Dendritic cell treated with granulocyte-macrophage colony-stimulating factor and Interleukin-4, amounts not matched to agents 40 ng/mL and 50 ng/mL, for 4 days (primary cell): ENCODE data around the gene RABAC1.

ENCODE experiments used
- H3K27ac Mint-ChIP-seq: one replicate; pipeline ENCODE4 v1.8.0; 2022; ENCODE audit warnings: mild to moderate bottlenecking, mixed read lengths
- H3K27me3 Mint-ChIP-seq: one replicate; pipeline ENCODE4 v1.8.0; 2022; ENCODE audit warnings: mild to moderate bottlenecking, mixed read lengths
- H3K36me3 Mint-ChIP-seq: one replicate; pipeline ENCODE4 v1.8.0; 2022; ENCODE audit warnings: low read depth, mixed read lengths
- H3K4me1 Mint-ChIP-seq: one replicate; pipeline ENCODE4 v1.8.0; 2022; ENCODE audit warnings: low read depth, mixed read lengths
- H3K4me3 Mint-ChIP-seq: one replicate; pipeline ENCODE4 v1.8.0; 2022; ENCODE audit warnings: mild to moderate bottlenecking, moderate library complexity, mixed read lengths
- H3K9me3 Mint-ChIP-seq: one replicate; pipeline ENCODE4 v1.8.0; 2022; ENCODE audit warnings: mixed read lengths
- intact Hi-C: fragments of 100-400 bp; cut with micrococcal nuclease; formaldehyde crosslinking; loops from one replicate; pipeline ENCODE4 v1.15.0; 2022

The RABAC1 gene

DNA sequence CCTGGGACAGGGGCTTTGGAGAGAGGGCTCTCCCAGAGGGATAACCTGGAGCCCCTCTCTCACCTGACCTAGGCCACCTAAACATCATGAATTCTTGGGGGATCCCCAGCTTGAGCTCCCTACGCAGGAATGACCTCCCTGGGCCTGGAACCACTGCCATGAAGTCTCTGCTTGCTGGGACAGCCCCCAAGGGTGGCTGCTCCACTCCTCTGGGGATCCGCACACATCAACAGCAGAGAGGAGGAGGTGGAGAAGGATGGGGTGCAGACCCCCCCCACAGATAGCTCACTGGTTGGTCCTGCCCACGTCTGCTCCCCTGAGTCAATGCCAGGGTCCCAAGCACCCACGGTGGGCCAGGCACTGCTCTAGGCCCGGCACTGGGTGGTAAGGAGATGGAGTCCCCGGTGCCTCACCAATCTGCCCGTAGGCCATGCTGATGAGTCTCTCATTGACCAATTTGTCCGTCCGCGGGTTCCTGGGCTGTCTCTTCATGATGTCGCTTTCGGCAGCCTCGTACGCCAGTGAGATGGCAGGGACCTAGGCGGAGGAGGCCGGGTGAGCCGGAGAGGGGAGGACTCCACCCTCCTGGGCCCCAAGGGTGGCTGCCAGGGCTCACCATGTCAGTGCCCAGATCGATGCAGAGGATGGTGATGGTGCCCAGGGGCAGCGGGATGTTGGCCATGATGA is 10.8 kb upstream of the RABAC1 start:
- Mint-ChIP-seq H3K4me3 (no peak overlapping the region), H3K4me1 (peaks cover 20% of the 10 kb centered on the region), H3K27ac (no peak overlapping the region), H3K9me3 (no peaks in the 10 kb centered on the region), H3K27me3 (peaks cover 12% of the 10 kb centered on the region), H3K36me3 (no peaks in the 10 kb centered on the region)
- intact Hi-C loops, result no loop called here

DNA sequence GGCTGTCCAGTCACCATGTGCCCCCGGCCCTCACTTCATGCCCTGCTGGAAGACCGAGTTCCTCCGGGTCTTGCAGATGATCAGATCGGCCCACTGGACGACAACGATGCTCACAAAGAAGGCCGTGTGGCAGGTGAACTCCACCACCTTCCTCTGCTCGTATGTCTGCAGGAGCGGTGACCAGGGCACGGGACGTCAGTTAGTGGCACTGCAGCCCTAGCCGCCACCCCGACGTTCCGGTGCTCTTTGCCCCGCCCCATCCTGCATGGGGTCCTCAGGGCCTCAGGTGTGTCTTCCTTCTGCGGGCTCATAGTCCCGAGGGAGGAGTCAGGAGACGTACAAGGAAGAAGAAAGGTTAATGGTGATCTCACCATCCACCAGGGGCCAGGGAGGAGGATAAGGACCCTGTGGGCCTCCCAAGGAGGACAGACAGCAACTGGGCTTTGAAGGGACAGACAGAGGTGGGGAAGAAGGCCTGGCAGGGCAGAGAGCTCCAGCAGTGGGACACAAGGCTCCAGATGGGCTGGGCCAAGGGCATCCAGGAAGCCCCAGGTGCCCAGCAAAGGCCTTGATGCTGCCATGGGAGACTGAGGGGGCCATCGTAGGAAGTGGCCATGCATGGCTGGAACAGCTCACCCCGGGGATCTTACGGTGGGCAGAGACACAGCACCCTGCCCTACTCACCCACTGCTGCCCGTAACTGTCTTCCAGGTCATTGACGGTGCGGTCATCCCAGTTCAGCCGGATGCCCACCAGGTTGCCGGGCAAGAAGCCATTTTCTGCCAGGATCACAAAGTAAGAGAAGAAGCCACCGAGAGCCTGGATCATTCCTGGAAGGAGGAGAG is 9.9 kb upstream of the RABAC1 start:
- Mint-ChIP-seq H3K4me3 (no peak overlapping the region), H3K36me3 (no peaks in the 10 kb centered on the region), H3K9me3 (no peaks in the 10 kb centered on the region), H3K4me1 (peaks cover 20% of the 10 kb centered on the region), H3K27ac (no peak overlapping the region), H3K27me3 (peaks cover 12% of the 10 kb centered on the region)
- intact Hi-C loops, result no loop called here

DNA sequence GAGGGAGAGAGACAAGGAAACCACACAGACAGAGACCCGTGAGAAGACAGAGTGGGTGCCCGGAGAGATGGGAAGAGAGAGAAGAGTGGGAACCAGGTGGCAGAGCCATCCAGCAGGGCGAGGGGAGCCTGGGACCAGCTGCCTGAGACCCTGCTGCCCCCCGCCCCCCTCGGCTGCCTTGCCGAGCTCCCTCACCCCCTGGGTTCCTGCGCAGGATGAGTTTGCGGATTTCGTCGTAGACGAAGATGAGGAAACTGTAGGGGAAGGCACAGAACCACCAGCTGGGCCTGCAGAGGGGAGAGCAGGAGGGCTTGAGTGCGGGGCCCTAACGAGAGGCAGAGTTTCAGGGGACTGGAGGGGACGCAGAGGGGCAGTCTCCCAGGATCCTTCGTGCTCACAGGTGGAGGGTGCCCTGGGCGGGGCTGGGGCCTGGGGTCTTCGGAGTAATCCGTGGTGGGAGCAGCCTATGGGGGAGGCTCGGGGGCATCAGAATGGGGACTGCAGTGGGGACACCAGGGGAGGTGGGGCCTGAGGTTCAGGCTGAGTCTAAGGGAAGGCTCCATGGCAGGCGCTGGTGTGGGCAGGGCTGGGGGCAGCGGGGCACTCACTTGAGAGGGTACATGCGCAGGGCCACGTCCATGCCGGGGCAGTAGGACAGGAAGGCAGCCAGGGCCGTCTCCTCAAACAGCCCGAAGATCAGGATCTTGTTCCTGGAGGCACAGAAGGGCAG is 8.1 kb upstream of the RABAC1 start:
- H3K36me3 Mint-ChIP-seq, result no peaks in the 10 kb centered on the region
- peaks cover 12% of the 10 kb centered on the region for H3K27me3 Mint-ChIP-seq
- peak overlapping the region; percentile 35 for H3K27ac Mint-ChIP-seq
- no peaks in the 10 kb centered on the region for H3K9me3 Mint-ChIP-seq
- peak overlapping the region; percentile 59 for H3K4me3 Mint-ChIP-seq
- H3K4me1 Mint-ChIP-seq, result peaks cover 20% of the 10 kb centered on the region
- intact Hi-C loops, result no loop called here

DNA sequence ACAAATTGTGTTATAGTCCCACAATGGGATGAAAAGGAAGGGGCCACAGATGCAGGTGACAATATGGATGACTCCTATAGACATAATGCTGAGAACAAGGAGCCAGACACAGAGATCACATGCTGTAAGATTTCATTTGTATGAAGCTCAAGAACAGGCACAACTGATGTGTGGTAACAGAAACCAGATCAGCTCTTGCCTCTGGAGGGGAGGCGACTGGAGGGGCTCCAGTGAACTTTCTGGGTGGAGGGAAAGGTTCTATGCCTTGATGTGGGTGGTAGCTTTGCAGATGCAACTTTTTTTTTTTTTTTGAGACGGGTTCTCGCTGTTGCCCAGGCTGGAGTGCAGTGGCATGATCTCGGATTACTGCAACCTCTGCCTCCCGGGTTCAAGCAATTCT is 6.0 kb upstream of the RABAC1 start:
- no peaks in the 10 kb centered on the region for H3K9me3 Mint-ChIP-seq
- H3K27ac Mint-ChIP-seq, result no peak overlapping the region
- H3K4me1 Mint-ChIP-seq, result peaks cover 25% of the 10 kb centered on the region
- no peak overlapping the region for H3K4me3 Mint-ChIP-seq
- peaks cover 11% of the 10 kb centered on the region for H3K27me3 Mint-ChIP-seq
- intact Hi-C loops, result no loop called here
- no peaks in the 10 kb centered on the region for H3K36me3 Mint-ChIP-seq

DNA sequence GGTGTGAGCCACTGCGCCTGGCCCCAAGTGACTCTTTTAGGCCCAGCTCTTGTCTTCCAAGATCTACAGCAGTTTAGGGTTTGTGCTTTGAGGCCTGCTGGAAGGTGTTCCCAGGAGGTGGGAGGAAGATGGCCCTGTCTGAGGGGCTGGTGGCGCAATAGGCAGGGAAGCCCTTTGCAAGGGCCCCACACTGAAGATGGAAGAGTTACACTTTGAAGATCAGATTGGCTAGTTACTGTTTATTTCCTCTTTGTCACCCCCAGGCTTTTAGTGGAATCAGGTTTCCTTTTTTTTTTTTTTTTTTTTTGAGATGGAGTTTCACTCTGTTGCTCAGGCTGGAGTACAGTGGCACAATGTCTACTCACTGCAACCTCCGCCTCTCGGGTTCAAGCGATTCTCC is 1.9 kb upstream of the RABAC1 start:
- intact Hi-C loops, result no loop called here
- Mint-ChIP-seq H3K27me3 (no peaks in the 10 kb centered on the region), H3K4me3 (no peak overlapping the region), H3K9me3 (no peaks in the 10 kb centered on the region), H3K27ac (no peak overlapping the region), H3K36me3 (peaks cover 14% of the 10 kb centered on the region), H3K4me1 (peaks cover 30% of the 10 kb centered on the region)

DNA sequence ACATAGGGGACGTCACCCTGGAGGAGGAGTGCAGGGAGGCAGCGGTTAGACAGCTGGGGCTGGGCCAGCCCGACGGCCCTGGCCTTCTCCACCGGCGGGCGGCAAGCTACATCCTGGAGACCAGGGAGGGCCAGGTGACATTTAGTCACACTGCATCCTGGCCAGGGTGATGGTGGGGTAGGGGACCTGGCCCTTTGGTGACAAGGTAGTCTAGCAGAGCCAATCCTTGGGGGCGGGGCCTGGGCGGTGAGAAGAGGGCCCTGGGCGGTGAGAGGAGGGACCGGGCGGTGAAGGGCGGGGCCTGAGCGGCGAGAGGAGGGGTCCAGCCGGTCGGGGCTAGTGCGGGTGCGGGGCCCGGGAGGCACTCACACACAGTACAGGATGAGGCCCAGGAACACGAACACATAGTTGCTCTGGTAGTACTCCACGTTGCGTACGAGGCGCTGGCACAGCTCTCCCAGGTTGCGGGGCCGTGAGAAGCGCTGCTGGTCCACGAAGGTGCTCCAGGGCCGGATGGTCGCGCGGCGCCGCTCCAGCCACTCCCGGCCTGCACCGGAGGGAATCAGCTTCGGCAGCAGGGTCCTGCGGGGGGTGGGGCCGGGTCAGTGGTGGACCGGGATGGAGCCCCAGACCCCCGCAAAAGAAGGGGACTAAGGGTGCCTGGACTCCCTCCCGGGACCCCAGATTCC is 610 bp downstream of the RABAC1 start:
- Mint-ChIP-seq H3K27me3 (no peaks in the 10 kb centered on the region), H3K4me1 (peaks cover 30% of the 10 kb centered on the region), H3K36me3 (peaks cover 26% of the 10 kb centered on the region), H3K27ac (peak overlapping the region; percentile 54), H3K9me3 (no peaks in the 10 kb centered on the region), H3K4me3 (peak overlapping the region; percentile 91)
- intact Hi-C loops, result loop anchor here (5.0 kb wide), 2 partner anchors 86 to 101 kb away; no protein-coding TSS in a partner anchor

DNA sequence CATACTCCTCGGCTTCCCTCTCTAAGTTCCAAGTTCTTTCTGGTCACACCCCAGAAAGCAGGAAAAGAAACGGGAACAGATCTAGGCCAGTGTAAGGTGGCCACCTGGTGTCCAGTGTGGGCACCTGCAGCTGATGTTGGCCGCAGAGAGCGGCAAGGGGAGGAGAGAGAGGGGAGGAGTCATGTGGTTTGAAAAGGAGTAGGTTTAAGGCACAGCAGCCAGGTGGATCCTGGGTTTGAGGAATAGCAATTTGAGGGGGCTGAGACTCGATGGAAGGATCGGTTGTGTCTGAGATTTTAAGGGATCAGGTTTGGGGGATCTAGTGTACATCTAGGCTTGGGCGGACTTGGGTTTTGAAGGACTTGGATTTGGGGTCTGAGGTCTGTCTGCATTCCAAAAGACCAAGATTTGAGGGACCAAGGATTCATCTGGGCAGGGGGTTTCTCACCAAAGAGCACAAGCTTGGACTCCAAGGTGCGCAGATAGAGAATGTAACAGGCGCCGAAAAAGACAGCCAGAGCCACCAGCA is 1.2 kb downstream of the RABAC1 start:
- peak overlapping the region; percentile 91 for H3K4me3 Mint-ChIP-seq
- peak overlapping the region; percentile 54 for H3K27ac Mint-ChIP-seq
- peaks cover 30% of the 10 kb centered on the region for H3K4me1 Mint-ChIP-seq
- H3K27me3 Mint-ChIP-seq, result no peaks in the 10 kb centered on the region
- peaks cover 26% of the 10 kb centered on the region for H3K36me3 Mint-ChIP-seq
- intact Hi-C loops, result loop anchor here (5.0 kb wide), 2 partner anchors 86 to 101 kb away; no protein-coding TSS in a partner anchor
- H3K9me3 Mint-ChIP-seq, result no peaks in the 10 kb centered on the region

DNA sequence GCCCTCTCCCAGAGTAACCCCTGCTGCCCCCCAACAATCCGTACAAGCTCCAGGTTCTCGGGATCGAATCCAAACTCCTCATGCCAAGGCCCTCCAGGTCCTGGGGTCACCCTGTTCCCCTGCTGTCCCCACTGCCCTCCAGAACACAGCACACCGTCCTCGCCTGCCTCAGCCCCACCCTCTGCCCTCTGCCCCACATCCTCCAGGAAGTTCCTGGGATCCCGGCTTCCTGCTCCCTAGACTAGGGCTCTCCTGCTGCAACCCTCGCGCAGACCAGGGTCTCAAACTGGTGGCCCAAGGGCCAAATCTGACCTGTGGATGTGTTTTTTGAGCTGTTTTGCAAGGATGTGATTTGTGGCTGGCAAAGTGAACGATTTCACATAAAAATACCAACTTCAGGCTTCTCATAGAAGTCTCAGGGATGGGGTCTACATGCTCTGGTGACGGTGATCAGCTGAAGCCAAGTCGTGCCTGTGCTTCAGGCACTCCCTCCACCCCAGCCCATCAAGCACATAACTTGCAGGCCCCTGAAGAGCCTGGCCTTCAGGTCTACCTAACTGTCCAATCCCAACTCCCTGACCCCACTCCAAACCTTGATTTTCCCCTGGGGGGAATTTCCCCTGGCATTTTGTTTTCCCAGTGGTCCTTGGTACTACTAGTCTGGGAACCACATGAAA is 1.8 kb downstream of the RABAC1 start:
- H3K27ac Mint-ChIP-seq, result peak overlapping the region; percentile 54
- H3K27me3 Mint-ChIP-seq, result no peaks in the 10 kb centered on the region
- H3K9me3 Mint-ChIP-seq, result no peaks in the 10 kb centered on the region
- H3K4me1 Mint-ChIP-seq, result peaks cover 30% of the 10 kb centered on the region
- H3K36me3 Mint-ChIP-seq, result peaks cover 26% of the 10 kb centered on the region
- intact Hi-C loops, result loop anchor here (5.0 kb wide), 2 partner anchors 85 to 100 kb away; no protein-coding TSS in a partner anchor
- H3K4me3 Mint-ChIP-seq, result peak overlapping the region; percentile 91

DNA sequence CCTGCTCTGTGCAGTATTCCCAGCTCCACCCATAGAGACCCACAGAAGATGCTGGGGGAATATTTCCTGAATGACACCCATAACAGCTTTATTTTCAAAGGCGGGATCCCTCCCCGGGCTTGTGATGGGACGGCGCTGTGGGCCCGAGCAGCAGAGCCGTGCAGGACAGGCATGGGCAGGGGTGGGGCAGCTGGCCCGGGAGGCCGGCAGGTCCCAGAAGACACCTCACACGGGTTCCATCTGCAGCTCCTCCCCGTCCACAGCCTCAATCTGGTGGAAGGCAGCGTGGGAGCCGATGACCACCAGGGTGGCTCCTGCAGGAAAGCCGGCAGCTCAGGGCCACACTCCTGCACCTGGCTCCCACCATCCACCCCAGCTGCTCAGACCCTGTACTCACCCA is 2.5 kb downstream of the RABAC1 start:
- peaks cover 26% of the 10 kb centered on the region for H3K36me3 Mint-ChIP-seq
- no peak overlapping the region for H3K4me3 Mint-ChIP-seq
- H3K27ac Mint-ChIP-seq, result no peak overlapping the region
- intact Hi-C loops, result loop anchor here (5.0 kb wide), 2 partner anchors 84 to 99 kb away; no protein-coding TSS in a partner anchor
- peaks cover 34% of the 10 kb centered on the region for H3K4me1 Mint-ChIP-seq
- no peaks in the 10 kb centered on the region for H3K27me3 Mint-ChIP-seq
- no peaks in the 10 kb centered on the region for H3K9me3 Mint-ChIP-seq

DNA sequence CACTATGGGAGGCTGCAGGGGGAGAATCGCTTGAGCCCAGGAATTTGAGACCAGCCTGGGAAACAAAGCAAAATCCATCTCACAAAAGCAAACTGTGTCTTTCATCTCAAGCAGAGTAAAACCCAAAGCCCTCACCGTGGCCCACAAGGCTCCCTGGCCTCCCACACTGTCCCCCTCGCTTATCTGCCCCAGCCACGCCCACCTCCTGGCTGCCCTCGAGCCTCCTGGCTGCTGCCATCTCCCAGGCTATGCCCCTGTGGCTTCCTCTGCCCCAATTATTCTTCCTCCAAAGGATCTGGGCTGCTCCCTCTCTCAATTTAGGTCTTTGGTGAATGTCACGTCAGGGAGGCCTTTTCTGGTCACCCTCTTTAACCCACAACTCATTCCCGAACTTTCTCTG is 3.6 kb downstream of the RABAC1 start:
- intact Hi-C loops, result loop anchor here (5.0 kb wide), 2 partner anchors 83 to 98 kb away; no protein-coding TSS in a partner anchor
- Mint-ChIP-seq H3K36me3 (peaks cover 26% of the 10 kb centered on the region), H3K27me3 (no peaks in the 10 kb centered on the region), H3K4me1 (peaks cover 30% of the 10 kb centered on the region), H3K27ac (no peak overlapping the region), H3K4me3 (no peak overlapping the region), H3K9me3 (no peaks in the 10 kb centered on the region)

DNA sequence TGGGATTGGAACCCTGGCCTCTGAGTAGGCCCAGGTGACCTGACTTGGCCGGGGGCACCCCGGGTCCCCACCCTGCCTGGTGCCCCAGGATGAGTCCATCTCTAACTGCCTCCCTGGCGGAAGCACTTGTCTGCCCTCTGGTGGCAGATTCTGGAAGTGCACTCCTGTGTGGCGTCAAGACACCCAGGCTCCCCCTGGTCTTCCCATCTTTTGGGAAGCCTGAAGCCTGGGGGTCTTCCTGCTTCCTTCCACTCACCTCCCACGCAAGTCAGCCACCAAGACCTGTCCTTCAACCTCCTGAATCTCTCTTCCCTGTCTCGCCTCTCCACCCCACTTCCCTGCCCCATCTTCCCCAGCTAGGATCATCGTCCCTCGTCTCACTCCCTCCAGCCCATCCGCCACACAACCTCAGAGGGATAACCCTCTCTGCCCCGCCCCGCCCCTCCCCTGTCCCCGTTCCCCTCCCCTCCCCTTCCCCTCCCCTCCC is 7.4 kb downstream of the RABAC1 start:
- Mint-ChIP-seq H3K4me1 (peaks cover 5% of the 10 kb centered on the region), H3K36me3 (peaks cover 20% of the 10 kb centered on the region), H3K27ac (no peak overlapping the region), H3K4me3 (no peak overlapping the region), H3K9me3 (no peaks in the 10 kb centered on the region), H3K27me3 (peaks cover 2% of the 10 kb centered on the region)
- intact Hi-C loops, result no loop called here

DNA sequence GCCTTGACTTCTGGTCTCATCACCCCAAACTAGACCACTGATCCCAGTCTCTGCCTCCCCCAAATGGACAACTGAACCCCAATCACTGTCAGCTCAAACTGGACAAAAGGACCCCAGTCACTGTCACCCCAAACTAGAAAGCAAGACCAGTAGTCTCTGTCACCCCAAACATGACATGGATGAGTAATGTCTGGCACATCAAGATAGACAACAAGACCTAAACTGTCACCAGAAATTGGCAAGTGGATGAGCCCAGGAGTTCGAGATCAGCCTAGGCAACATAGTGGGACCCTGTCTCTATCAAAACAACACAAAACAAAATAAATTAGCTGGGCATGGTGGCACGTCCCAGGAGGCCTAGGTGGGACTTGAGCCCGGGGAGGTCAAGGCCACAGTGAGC is 12.0 kb downstream of the RABAC1 start:
- H3K36me3 Mint-ChIP-seq, result no peaks in the 10 kb centered on the region
- no peak overlapping the region for H3K4me3 Mint-ChIP-seq
- H3K27ac Mint-ChIP-seq, result no peak overlapping the region
- peaks cover 12% of the 10 kb centered on the region for H3K27me3 Mint-ChIP-seq
- intact Hi-C loops, result no loop called here
- H3K4me1 Mint-ChIP-seq, result peaks cover 14% of the 10 kb centered on the region
- no peaks in the 10 kb centered on the region for H3K9me3 Mint-ChIP-seq
